Stimulated activated CD4-positive, alpha-beta T cell treated with anti-CD3 and anti-CD28 coated beads, Interleukin-12 subunit alpha, Interleukin-12 subunit beta, amount 100 ng/mL, for 4 hours (primary cell): Measurements from ENCODE around the gene CDKN3.
"Not testable (repeated sequence)": the region's sequence is repeated elsewhere in the genome, so short reads cannot be mapped to it uniquely, and the experiment has no call there.

Experiments used
- DNase-seq: peaks from one replicate; pipeline ENCODE4 v3.0.0-alpha.2; 2020

The CDKN3 gene

DNA sequence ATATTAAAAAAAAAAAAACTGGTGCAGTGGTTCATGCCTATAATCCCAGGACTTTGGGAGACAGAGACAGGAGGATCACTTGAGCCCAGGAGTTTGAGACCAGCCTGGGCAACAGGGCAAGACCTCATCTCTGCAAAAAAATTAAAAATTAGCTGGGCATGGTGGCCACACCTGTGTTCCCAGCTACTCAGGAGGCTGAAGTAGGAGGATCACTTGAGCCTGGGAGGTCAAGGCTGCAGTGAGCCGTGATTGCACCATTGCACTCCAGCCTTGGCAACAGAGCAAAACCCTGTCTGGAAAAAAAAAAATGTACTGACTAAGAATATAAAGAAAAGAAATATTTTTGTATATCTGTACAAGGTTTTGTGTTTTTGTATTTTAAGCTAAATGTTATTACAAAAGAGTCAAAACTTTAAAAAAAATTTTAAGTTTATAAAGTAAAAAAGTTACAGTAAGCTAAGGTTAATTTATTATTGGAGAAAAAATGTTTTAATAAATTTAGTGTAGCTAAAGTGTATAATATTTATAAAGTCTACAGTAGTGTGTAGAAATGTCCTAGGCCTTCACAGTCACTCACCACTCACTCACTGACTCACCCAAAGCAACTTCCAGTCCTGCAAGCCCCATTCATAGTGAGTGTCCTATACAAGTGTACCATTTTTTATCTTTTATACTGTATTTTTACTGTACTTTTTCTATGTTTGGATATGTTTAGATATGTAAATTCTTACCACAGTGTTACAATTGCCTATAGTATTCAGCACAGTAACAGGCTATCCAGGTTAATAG is 60.2 kb downstream of the CDKN3 start:
- not testable (repeated sequence) for DNase-seq

- DNase-seq = no peak
Observed at GRCh38 chr14:54457609-54457996, 60.8 kb downstream of the CDKN3 start.

DNA sequence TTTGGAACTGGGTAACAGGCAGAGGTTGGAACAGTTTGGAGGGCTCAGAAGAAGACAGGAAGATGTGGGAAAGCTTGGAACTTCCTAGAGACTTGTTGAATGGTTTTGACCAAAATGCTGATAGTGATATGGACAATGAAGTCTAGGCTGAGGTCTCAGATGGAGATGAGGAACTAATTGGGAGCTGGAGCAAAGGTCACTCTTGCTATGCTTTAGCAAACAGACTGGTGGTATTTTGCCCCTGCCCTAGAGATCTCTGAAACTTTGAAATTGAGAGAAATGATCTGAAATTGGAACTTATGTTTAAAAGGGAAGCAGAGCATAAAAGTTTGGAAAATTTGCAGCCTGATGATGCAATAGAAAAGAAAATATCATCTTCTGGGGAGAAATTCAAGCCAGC is 61.7 kb downstream of the CDKN3 start:
- not testable (repeated sequence) for DNase-seq

GRCh38 chr14:54459106-54459505 is 62.3 kb downstream of the CDKN3 start:
- no peak for DNase-seq

GRCh38 chr14:54462048-54462447 is 65.2 kb downstream of the CDKN3 start:
- no peak for DNase-seq

- no peak for DNase-seq
Observed at GRCh38 chr14:54465654-54466053, 68.8 kb downstream of the CDKN3 start.

DNA sequence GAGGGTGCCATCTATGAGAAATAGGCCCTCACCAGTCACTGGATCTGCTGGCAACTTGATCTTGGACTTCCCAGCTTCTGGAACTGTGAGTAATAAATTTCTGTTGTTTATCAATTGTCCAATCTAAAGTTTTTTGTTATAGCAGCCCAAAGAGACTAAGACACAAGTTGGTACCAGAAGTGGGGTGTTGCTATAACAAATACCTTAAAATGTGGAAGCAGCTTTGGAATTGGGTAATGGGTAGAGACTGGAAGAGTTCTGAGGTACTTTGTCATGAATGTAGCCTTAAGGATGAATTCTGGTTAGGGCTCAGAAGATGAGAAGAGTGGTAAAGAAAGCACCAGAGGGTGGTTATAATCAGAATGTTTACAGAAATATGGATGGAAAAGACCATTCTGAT is 70.5 kb downstream of the CDKN3 start:
- DNase-seq = no peak
